IMR-90 (cell line): Measurements from ENCODE around the gene OSBP2. TPM values are rescaled to one million over a fixed set of nuclear protein-coding genes. Genes with fewer than 3 reads are reported as not detected.

ENCODE experiments used
- ATAC-seq: fragments of 200-7000 bp; cut with Tn5 transposase; 2 replicates; pipeline ENCODE4 v1.9.1; 2020; ENCODE audit warnings: low read depth, mild to moderate bottlenecking, moderate library complexity
- BruUV-seq: library from RNA; stranded (reverse); fragments of 400-500 nt; replicated peaks from 2 replicates; lab custom pipeline; 2021; lab: Mats Ljungman, UMichigan
- CTCF ChIA-PET: fragments of 300-600 bp; formaldehyde crosslinking; extraction: SDS; loops from one replicate; lab custom pipeline; 2021; ENCODE audit warnings: antibody characterized with exemption; lab: Yijun Ruan, JAX
- POLR2A ChIA-PET: fragments of 300-600 bp; sonication (Branson Sonifier 250); formaldehyde crosslinking; loops from one replicate; lab custom pipeline; 2022; ENCODE audit warnings: antibody characterized with exemption; ENCODE audit not compliant: unreplicated experiment; lab: Charles Lee
- DNase-seq: peaks from one replicate; pipeline ENCODE4 v3.0.0; 2013
- H2AFZ ChIP-seq: replicated peaks from 2 replicates; pipeline ENCODE3; 2013; ENCODE audit warnings: low read length, mild to moderate bottlenecking; ENCODE audit not compliant: poor library complexity
- H2AK5ac ChIP-seq: 2 replicates; pipeline ENCODE4 v1.6.1; 2013; ENCODE audit warnings: low read depth, low read length, inconsistent platforms
- H2AK9ac ChIP-seq: replicated peaks from 2 replicates; pipeline ENCODE3; 2013; ENCODE audit warnings: mild to moderate bottlenecking, low read depth, low read length, moderate library complexity; ENCODE audit not compliant: poor library complexity
- H2BK120ac ChIP-seq: 2 replicates; pipeline ENCODE4 v1.6.1; 2013; ENCODE audit warnings: low read depth, low read length, inconsistent platforms
- H2BK15ac ChIP-seq: 3 replicates; pipeline ENCODE4 v1.6.1; 2013; ENCODE audit warnings: low read depth, low read length, inconsistent platforms
- H2BK20ac ChIP-seq: 2 replicates; pipeline ENCODE4 v1.6.1; 2013; ENCODE audit warnings: low read depth, mild to moderate bottlenecking, inconsistent platforms, low read length, moderate library complexity
- H2BK5ac ChIP-seq: 2 replicates; pipeline ENCODE4 v1.6.1; 2013; ENCODE audit warnings: mild to moderate bottlenecking, low read depth, low read length, inconsistent platforms; ENCODE audit not compliant: poor library complexity, severe bottlenecking
- H3K14ac ChIP-seq: replicated peaks from 2 replicates; pipeline ENCODE4 v1.6.1; 2013; ENCODE audit warnings: low read depth, low read length, inconsistent platforms
- H3K18ac ChIP-seq: 2 replicates; pipeline ENCODE4 v1.6.1; 2013; ENCODE audit warnings: low read depth, low read length, control low read depth
- H3K23ac ChIP-seq: 2 replicates; pipeline ENCODE4 v1.6.1; 2013; ENCODE audit warnings: low read depth, low read length, inconsistent platforms
- H3K27ac ChIP-seq: 2 replicates; pipeline ENCODE4 v1.5.1; 2013; ENCODE audit warnings: mild to moderate bottlenecking, control low read depth, low read length; ENCODE audit not compliant: insufficient read depth
- H3K27me3 ChIP-seq: 2 replicates; pipeline ENCODE4 v1.6.1; 2013; ENCODE audit warnings: low read length; ENCODE audit not compliant: control insufficient read depth, insufficient read depth
- H3K36me3 ChIP-seq: 2 replicates; pipeline ENCODE4 v1.6.1; 2013; ENCODE audit warnings: low read length, mixed read lengths; ENCODE audit not compliant: control insufficient read depth, insufficient read depth
- H3K4ac ChIP-seq: 2 replicates; pipeline ENCODE4 v1.6.1; 2013; ENCODE audit warnings: low read depth, low read length, inconsistent platforms
- H3K4me1 ChIP-seq: 2 replicates; pipeline ENCODE4 v1.6.1; 2013; ENCODE audit warnings: low read length, mixed read lengths; ENCODE audit not compliant: control insufficient read depth, insufficient read depth
- H3K4me2 ChIP-seq: 2 replicates; pipeline ENCODE4 v1.6.1; 2013; ENCODE audit warnings: low read depth, mild to moderate bottlenecking, control low read depth, low read length, moderate library complexity
- H3K4me3 ChIP-seq: 2 replicates; pipeline ENCODE4 v1.5.1; 2013; ENCODE audit warnings: low read depth, mild to moderate bottlenecking, control low read depth, low read length, moderate library complexity; ENCODE audit not compliant: insufficient read depth
- H3K56ac ChIP-seq: 2 replicates; pipeline ENCODE4 v1.6.1; 2013; ENCODE audit warnings: low read length, inconsistent platforms; ENCODE audit not compliant: insufficient read depth; ENCODE audit errors: extremely low read depth
- H3K79me1 ChIP-seq, 2 experiments: 2 replicates each; pipeline ENCODE4 v1.6.1; 2013; ENCODE audit warnings: low read length in 2 of 2, inconsistent platforms in 1 of 2, low read depth in 1 of 2
- H3K9ac ChIP-seq: 2 replicates; pipeline ENCODE4 v1.6.1; 2013; ENCODE audit warnings: low read depth, low read length, control low read depth
- H3K9me1 ChIP-seq: 2 replicates; pipeline ENCODE4 v1.6.1; 2013; ENCODE audit warnings: low read length, inconsistent platforms; ENCODE audit not compliant: insufficient read depth
- H3K9me3 ChIP-seq: 2 replicates; pipeline ENCODE4 v1.6.1; 2013; ENCODE audit warnings: low read length; ENCODE audit not compliant: control insufficient read depth, insufficient read depth
- H4K20me1 ChIP-seq: 2 replicates; pipeline ENCODE4 v1.6.1; 2013; ENCODE audit warnings: low read length, inconsistent platforms; ENCODE audit not compliant: insufficient read depth
- H4K5ac ChIP-seq: 2 replicates; pipeline ENCODE4 v1.6.1; 2013; ENCODE audit warnings: mild to moderate bottlenecking, low read depth, low read length, control low read depth
- H4K8ac ChIP-seq, 2 experiments: 2 replicates each; pipeline ENCODE4 v1.6.1; 2013; ENCODE audit warnings: low read depth in 2 of 2, low read length in 2 of 2, control low read depth in 1 of 2, inconsistent platforms in 1 of 2
- H4K91ac ChIP-seq: 2 replicates; pipeline ENCODE4 v1.6.1; 2013; ENCODE audit warnings: low read depth, low read length, inconsistent platforms; ENCODE audit not compliant: insufficient read depth
- BHLHE40 ChIP-seq: fragments of 150-350 bp; IDR thresholded peaks from 2 replicates; pipeline ENCODE4 v1.6.1; 2016; ENCODE audit warnings: mild to moderate bottlenecking, low read depth, low read length
- CEBPB ChIP-seq: IDR thresholded peaks from 2 replicates; pipeline ENCODE4 v1.6.1; 2012; ENCODE audit warnings: low read depth, low read length, improper control_type of control experiment
- CHD1 ChIP-seq: IDR thresholded peaks from 2 replicates; pipeline ENCODE4 v1.6.1; 2012; ENCODE audit warnings: low read depth, low read length, improper control_type of control experiment
- FOS ChIP-seq: fragments of 150-350 bp; IDR thresholded peaks from 2 replicates; pipeline ENCODE4 v1.6.1; 2016; ENCODE audit warnings: low read depth, low read length
- MAFK ChIP-seq: IDR thresholded peaks from 2 replicates; pipeline ENCODE4 v1.6.1; 2012; ENCODE audit warnings: low read depth, low read length, improper control_type of control experiment
- MAZ ChIP-seq: IDR thresholded peaks from 2 replicates; pipeline ENCODE4 v1.6.1; 2012; ENCODE audit warnings: low read depth, mild to moderate bottlenecking, low read length, improper control_type of control experiment, moderate library complexity, borderline replicate concordance
- MXI1 ChIP-seq: IDR thresholded peaks from 2 replicates; pipeline ENCODE4 v1.6.1; 2012; ENCODE audit warnings: low read depth, mild to moderate bottlenecking, low read length, moderate library complexity, borderline replicate concordance
- NFE2L2 ChIP-seq: fragments of 150-350 bp; IDR thresholded peaks from 2 replicates; pipeline ENCODE4 v1.6.1; 2016; ENCODE audit warnings: low read depth, mild to moderate bottlenecking, low read length
- POLR2A ChIP-seq: IDR thresholded peaks from 2 replicates; pipeline ENCODE4 v1.6.1; 2012; ENCODE audit warnings: mild to moderate bottlenecking, low read depth, low read length
- RAD21 ChIP-seq: IDR thresholded peaks from 2 replicates; pipeline ENCODE4 v1.6.1; 2012; ENCODE audit warnings: low read length, improper control_type of control experiment
- RCOR1 ChIP-seq: IDR thresholded peaks from 2 replicates; pipeline ENCODE4 v1.6.1; 2012; ENCODE audit warnings: mild to moderate bottlenecking, low read length, improper control_type of control experiment; ENCODE audit not compliant: insufficient replicate concordance
- RFX5 ChIP-seq: IDR thresholded peaks from 2 replicates; pipeline ENCODE4 v1.8.0; 2012; ENCODE audit warnings: low read depth, mild to moderate bottlenecking, low read length, moderate library complexity
- SMC3 ChIP-seq: fragments of 150-350 bp; IDR thresholded peaks from 2 replicates; pipeline ENCODE4 v1.6.1; 2016; ENCODE audit warnings: low read depth, mild to moderate bottlenecking, antibody characterized with exemption, low read length, moderate library complexity
- WGBS, 2 experiments: methylation state at CpG; one replicate each; pipeline versions ENCODE4 v1.1.5 to v1.1.7; 2013; ENCODE audit warnings: missing lambda C conversion rate in 2 of 2; ENCODE audit not compliant: insufficient read length in 1 of 2; ENCODE audit errors: extremely low coverage in 2 of 2; 5-methylcytosine and 5-hydroxymethylcytosine counted together
- dilution Hi-C: fragments of 300-500 bp; cut with HindIII; formaldehyde crosslinking; loops from one replicate; pipeline ENCODE4 v1.14.3; 2018; ENCODE audit warnings: low sequenced_read_pairs; ENCODE audit not compliant: unreplicated experiment
- in situ Hi-C: fragments of 300-500 bp; cut with MboI; formaldehyde crosslinking; loops from 3 replicates; pipeline ENCODE4 v1.14.3; 2019; ENCODE audit warnings: low sequenced_read_pairs, inconsistent platforms, mixed read lengths
- intact Hi-C: fragments of 100-400 bp; cut with micrococcal nuclease; formaldehyde crosslinking; loops from 2 replicates; pipeline ENCODE4 v1.10.0; 2022
- polyA plus RNA-seq, 3 experiments: library from polyadenylated mRNA; depleted of rRNA; stranded (reverse); fragments of >200 nt; gene quantifications; 2 replicates each; pipeline ENCODE4 v1.2.3, GENCODE V29; 2012; ENCODE audit warnings: low replicate concordance in 1 of 3
- total RNA-seq: library from RNA; depleted of rRNA; stranded (reverse); fragments of >200 nt; gene quantifications from 2 replicates; pipeline ENCODE4 v1.2.3, GENCODE V29; 2012
- TF ChIP-seq, protein P1 (sequence below): fragments of 150-350 bp; IDR thresholded peaks from 2 replicates; pipeline ENCODE4 v1.6.1; 2016; ENCODE audit warnings: low read depth, mild to moderate bottlenecking, low read length, moderate library complexity, borderline replicate concordance
- TF ChIP-seq, protein P2 (sequence below): conservative IDR thresholded peaks from 2 replicates; pipeline ENCODE4 v1.5.1; 2012; ENCODE audit warnings: mild to moderate bottlenecking, low read depth, low read length, improper control_type of control experiment
- TF ChIP-seq, protein P3 (sequence below): fragments of 150-350 bp; IDR thresholded peaks from 2 replicates; pipeline ENCODE4 v1.6.1; 2017; ENCODE audit warnings: mild to moderate bottlenecking, antibody characterized with exemption, low read length, low read depth

The OSBP2 gene
- total and polyA plus RNA-seq, 2 of the 4 experiments (the other 2 are of a cell fraction) = 1.8 to 2.2 TPM

DNA sequence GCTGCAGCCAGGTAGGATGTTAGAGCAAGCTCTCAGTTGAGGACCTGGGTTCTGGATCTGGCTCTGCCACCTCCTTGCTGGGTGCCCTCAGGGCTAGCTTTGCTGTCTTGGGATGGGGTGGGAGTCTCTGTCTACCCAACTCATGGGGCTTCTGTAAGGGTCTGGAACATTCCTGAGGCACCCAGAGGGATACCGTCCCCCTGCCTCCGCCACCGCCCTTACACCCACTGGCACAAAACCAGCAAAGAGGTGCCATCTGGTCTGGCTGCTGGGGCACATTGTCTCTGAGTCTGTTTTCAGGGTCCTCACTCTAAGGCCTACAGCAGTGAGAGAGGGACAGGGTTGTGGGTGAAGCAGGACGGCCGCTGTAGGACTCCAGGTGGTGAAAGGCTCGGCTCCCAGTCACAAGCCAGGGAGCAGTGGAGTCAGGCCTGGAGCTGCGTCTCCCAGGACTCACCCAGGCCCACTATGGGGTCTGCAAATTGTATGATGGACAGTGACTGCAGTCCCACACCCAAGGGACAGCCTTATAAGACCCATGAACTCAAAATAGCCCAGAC, 189.0 kb downstream of the OSBP2 start:
- no peak overlapping the region for H3K4me2 ChIP-seq
- no peak overlapping the region for H2AK5ac ChIP-seq
- H4K8ac ChIP-seq = no peak overlapping the region
- H3K9me1 ChIP-seq = no peaks in the 10 kb centered on the region
- dilution Hi-C loops (no loop called here), intact Hi-C loops (no loop called here), in situ Hi-C loops (no loop called here)
- H2BK5ac ChIP-seq = no peak overlapping the region
- DNase-seq (no peak), ATAC-seq (no peak)
- H3K27me3 ChIP-seq = no peaks in the 10 kb centered on the region; the same call in 1 of the 2 replicates
- no peak overlapping the region for H3K14ac ChIP-seq
- H3K27ac ChIP-seq = no peak overlapping the region
- no peaks in the 10 kb centered on the region for H3K36me3 ChIP-seq
- no peak overlapping the region for H4K91ac ChIP-seq
- no peak overlapping the region for H3K9ac ChIP-seq
- H2BK120ac ChIP-seq = no peak overlapping the region
- ChIA-PET POLR2A (no interaction called here), CTCF (no interaction called here)
- H2BK20ac ChIP-seq = no peak overlapping the region
- no peaks in the 10 kb centered on the region; the same call in 1 of the 2 replicates for H3K4me1 ChIP-seq
- no peak overlapping the region for H4K5ac ChIP-seq
- BruUV-seq = no TSS peak
- no peak for TF ChIP-seq MAZ
- TF ChIP-seq, protein P1, sequence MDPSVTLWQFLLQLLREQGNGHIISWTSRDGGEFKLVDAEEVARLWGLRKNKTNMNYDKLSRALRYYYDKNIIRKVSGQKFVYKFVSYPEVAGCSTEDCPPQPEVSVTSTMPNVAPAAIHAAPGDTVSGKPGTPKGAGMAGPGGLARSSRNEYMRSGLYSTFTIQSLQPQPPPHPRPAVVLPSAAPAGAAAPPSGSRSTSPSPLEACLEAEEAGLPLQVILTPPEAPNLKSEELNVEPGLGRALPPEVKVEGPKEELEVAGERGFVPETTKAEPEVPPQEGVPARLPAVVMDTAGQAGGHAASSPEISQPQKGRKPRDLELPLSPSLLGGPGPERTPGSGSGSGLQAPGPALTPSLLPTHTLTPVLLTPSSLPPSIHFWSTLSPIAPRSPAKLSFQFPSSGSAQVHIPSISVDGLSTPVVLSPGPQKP = no peak
- no peak for TF ChIP-seq RCOR1
- no peak for TF ChIP-seq MXI1
- TF ChIP-seq, protein P2, sequence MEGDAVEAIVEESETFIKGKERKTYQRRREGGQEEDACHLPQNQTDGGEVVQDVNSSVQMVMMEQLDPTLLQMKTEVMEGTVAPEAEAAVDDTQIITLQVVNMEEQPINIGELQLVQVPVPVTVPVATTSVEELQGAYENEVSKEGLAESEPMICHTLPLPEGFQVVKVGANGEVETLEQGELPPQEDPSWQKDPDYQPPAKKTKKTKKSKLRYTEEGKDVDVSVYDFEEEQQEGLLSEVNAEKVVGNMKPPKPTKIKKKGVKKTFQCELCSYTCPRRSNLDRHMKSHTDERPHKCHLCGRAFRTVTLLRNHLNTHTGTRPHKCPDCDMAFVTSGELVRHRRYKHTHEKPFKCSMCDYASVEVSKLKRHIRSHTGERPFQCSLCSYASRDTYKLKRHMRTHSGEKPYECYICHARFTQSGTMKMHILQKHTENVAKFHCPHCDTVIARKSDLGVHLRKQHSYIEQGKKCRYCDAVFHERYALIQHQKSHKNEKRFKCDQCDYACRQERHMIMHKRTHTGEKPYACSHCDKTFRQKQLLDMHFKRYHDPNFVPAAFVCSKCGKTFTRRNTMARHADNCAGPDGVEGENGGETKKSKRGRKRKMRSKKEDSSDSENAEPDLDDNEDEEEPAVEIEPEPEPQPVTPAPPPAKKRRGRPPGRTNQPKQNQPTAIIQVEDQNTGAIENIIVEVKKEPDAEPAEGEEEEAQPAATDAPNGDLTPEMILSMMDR = no peak
- no peak for TF ChIP-seq NFE2L2
- no peak for TF ChIP-seq RFX5
- TF ChIP-seq MAFK = no peak
- TF ChIP-seq BHLHE40 = no peak
- TF ChIP-seq CEBPB = no peak
- no peak for TF ChIP-seq RAD21
- TF ChIP-seq SMC3 = no peak
- no peak for TF ChIP-seq CHD1
- TF ChIP-seq, protein P3, sequence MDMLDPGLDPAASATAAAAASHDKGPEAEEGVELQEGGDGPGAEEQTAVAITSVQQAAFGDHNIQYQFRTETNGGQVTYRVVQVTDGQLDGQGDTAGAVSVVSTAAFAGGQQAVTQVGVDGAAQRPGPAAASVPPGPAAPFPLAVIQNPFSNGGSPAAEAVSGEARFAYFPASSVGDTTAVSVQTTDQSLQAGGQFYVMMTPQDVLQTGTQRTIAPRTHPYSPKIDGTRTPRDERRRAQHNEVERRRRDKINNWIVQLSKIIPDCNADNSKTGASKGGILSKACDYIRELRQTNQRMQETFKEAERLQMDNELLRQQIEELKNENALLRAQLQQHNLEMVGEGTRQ = no peak
- TF ChIP-seq POLR2A = no peak
- no peak for TF ChIP-seq FOS
- H3K56ac ChIP-seq = no peak overlapping the region
- no peaks in the 10 kb centered on the region for H3K79me1 ChIP-seq
- H3K9me3 ChIP-seq = no peaks in the 10 kb centered on the region
- no peak overlapping the region for H2AK9ac ChIP-seq
- no peak overlapping the region for H3K4me3 ChIP-seq
- no peaks in the 10 kb centered on the region for H4K20me1 ChIP-seq
- WGBS, 2 experiments = no CpG with 5 or more reads among the region's 7 CpGs
- no peak overlapping the region for H3K4ac ChIP-seq
- no peak overlapping the region for H2AFZ ChIP-seq
- H3K23ac ChIP-seq = no peak overlapping the region
- no peak overlapping the region for H3K18ac ChIP-seq
- H2BK15ac ChIP-seq = no peak overlapping the region
